ENCODE results near the gene LAPTM5.

GRCh38 chr1:30732277-30732996 is 25.1 kb downstream of the LAPTM5 start:
- no peak for TF ChIP-seq POLR2A (IDR thresholded peaks at IDR 0.05)
- no peak for TF ChIP-seq CTCF (IDR thresholded peaks at IDR 0.05)
